GM18502 (cell line): ENCODE results near the gene STX8.
"Not testable (repeated sequence)": the region's sequence is repeated elsewhere in the genome, so short reads cannot be mapped to it uniquely, and the experiment has no call there.

Experiments
- ATAC-seq: cut with Tn5 transposase; IDR thresholded peaks from one replicate; pipeline ENCODE4 v1.9.1; 2021; ENCODE audit warnings: mild to moderate bottlenecking; ENCODE audit not compliant: unreplicated experiment, poor library complexity

The STX8 gene

GRCh38 chr17:9274973-9275372 lies 300.6 kb downstream of the STX8 start:
- ATAC-seq, result no peak

- no peak for ATAC-seq
These were observed 301.9 kb downstream of the STX8 start for GRCh38 chr17:9273428-9274391.

GRCh38 chr17:9272501-9273200 lies 303.0 kb downstream of the STX8 start:
- ATAC-seq, result no peak

GRCh38 chr17:9271989-9272388 lies 303.6 kb downstream of the STX8 start:
- ATAC-seq, result no peak

GRCh38 chr17:9270921-9271320 lies 304.7 kb downstream of the STX8 start:
- ATAC-seq, result no peak

GRCh38 chr17:9269350-9270035 lies 306.1 kb downstream of the STX8 start:
- ATAC-seq, result no peak

GRCh38 chr17:9268546-9268945 lies 307.1 kb downstream of the STX8 start:
- ATAC-seq, result no peak

GRCh38 chr17:9266697-9267117 lies 308.9 kb downstream of the STX8 start:
- no peak for ATAC-seq

GRCh38 chr17:9266031-9266680 lies 309.5 kb downstream of the STX8 start:
- no peak for ATAC-seq

- no peak for ATAC-seq
These were observed 314.3 kb downstream of the STX8 start for GRCh38 chr17:9261081-9262012.

- ATAC-seq, result no peak
These were observed 316.2 kb downstream of the STX8 start for GRCh38 chr17:9259419-9259818.

GRCh38 chr17:9258115-9259015 lies 317.3 kb downstream of the STX8 start:
- no peak for ATAC-seq

GRCh38 chr17:9257630-9257965 lies 318.0 kb downstream of the STX8 start:
- not testable (repeated sequence) for ATAC-seq

- ATAC-seq, result no peak
These were observed 318.6 kb downstream of the STX8 start for GRCh38 chr17:9256751-9257629.

GRCh38 chr17:9256361-9256750 lies 319.3 kb downstream of the STX8 start:
- no peak for ATAC-seq

- ATAC-seq, result no peak
These were observed 319.8 kb downstream of the STX8 start for GRCh38 chr17:9255833-9256232.

- ATAC-seq, result no peak
These were observed 320.8 kb downstream of the STX8 start for GRCh38 chr17:9254841-9255240.
